DMS79 (cell line): ENCODE data around the gene SCN4A.
"Not testable (repeated sequence)": the region's sequence is repeated elsewhere in the genome, so short reads cannot be mapped to it uniquely, and the experiment has no call there.

Source experiments
- DNase-seq: peaks from one replicate; lab custom pipeline; 2025; lab: John Stamatoyannopoulos, UW

The SCN4A gene

DNA sequence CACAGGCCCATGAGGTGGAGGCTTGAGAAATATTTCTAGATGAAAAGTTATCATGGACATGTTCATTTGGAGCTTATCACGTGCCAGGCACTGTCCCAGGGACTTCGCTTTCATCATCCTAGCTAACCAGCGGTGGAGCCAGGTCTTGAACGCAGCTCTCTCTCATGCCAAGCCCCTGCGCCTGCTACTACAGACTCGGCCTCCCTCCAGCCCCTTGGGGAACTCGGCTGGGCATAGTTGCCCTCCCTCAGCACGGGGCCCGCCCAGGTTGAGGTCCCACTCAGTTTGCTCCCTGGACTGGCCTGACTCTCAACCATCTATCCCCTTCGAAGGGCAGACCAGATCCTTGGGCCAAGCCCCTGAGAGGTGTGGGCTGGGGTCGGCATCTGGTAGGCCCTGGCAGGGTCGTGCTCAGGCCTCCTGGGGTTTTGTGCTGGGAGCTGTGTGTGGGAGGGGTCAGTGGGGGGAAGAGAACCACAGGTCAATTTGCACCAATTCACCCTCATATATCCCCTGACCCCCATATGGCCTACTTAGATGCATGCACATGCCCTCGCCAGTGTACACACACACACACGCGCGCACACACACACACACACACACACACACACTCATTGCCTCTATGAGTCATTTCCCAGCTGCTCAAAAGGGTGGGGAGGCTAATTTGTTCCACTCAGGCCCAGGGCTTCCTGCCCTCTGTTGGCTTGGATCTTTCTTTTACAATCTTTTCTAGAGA, 12.1 kb upstream of the SCN4A start:
- DNase-seq, result no peak

- DNase-seq, result no peak
Observed at GRCh38 chr17:63984236-63984635, 11.5 kb upstream of the SCN4A start.

DNA sequence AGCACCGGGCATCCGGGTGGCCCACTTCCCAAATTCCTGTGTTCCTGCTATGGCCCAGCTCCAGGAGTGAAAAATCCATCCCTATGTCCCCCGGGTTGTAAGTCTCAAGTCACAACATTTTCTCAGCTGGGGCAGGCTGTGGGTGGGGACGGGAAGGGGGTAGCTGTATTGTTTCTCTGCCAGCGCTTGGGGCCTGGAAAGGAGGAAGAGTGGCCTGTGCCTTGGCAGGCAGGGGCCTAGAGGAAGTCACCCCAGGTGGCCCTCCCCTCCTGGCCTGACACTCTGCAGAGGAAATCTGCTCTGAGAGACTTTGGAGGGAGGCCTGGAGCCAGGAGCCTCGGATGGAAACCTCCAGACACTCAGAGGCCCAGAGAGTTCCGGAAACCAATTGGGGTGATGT, 10.6 kb upstream of the SCN4A start:
- DNase-seq, result no peak

- not testable (repeated sequence) for DNase-seq
Observed at GRCh38 chr17:63982641-63983040, 9.9 kb upstream of the SCN4A start.

DNA sequence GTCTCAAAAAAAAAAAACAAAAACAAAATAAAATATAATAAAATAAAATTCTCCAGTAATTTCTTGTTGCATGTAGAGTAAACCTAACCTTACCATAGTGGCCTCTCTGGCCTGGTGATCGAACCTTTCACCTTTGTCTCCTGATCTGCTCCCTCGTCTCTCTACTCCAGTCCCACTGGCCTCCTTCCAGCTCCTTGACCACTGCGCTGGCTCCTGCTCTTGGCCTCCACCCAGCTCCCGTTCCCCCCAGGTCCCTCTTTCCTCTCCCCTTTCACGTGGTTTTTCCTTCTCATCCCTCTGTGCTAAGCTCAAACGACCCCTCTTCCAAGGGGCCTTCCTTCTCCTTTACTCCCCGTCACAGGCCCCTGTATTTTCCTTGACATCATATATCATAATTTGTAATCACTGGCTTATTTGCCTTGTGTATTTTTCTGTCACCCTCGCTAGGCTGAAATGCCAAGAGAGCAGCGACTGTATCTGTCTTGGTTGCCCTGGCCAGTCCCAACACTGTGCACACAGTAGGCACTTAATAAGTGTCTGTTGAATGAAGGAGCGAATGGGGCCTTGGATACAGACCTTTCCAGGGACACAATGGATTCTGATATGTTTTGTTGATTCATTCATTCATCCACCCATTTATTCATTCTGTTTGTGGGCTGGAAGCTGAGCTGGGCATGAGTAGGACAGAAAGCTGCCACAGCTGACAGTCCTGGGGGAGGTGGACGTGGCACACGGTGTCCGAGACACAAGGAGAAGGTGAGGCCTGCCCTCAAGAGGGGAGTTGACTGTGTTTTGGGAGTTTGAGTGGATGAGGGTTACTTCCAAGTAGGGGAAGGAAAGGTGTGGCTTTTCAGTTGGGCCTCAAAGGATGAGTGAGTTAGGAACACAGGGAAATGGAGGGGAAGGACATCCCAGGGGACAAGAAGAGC, 5.8 kb upstream of the SCN4A start:
- DNase-seq, result no peak

GRCh38 chr17:63976702-63977101, 4.0 kb upstream of the SCN4A start:
- DNase-seq, result no peak

DNA sequence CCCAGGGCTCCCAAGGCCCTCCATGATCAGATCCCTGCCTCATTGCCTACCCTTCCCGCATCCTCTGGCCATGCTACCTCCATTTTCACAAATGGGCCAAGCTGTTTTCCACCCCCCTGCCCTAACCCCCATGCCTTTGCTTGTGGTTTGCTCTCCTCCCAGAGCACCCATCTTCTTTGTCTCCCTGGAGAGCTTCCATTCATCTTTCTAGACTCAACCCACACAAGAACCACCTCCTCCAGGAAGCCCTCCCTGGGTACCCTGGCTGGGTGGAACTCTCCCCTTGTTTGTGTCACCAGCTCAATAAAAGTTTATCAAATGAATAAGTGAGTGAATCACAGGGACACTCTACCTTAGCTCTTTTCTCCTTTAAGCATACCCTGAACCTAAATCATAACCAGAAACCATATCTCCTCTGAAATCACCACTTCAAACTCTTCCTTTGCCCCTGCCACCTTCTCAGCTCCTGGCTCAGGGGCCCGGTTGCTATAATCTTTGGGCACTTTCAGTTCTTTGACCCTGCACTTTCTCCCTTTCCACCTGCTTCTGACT, 2.9 kb upstream of the SCN4A start:
- no peak for DNase-seq

DNA sequence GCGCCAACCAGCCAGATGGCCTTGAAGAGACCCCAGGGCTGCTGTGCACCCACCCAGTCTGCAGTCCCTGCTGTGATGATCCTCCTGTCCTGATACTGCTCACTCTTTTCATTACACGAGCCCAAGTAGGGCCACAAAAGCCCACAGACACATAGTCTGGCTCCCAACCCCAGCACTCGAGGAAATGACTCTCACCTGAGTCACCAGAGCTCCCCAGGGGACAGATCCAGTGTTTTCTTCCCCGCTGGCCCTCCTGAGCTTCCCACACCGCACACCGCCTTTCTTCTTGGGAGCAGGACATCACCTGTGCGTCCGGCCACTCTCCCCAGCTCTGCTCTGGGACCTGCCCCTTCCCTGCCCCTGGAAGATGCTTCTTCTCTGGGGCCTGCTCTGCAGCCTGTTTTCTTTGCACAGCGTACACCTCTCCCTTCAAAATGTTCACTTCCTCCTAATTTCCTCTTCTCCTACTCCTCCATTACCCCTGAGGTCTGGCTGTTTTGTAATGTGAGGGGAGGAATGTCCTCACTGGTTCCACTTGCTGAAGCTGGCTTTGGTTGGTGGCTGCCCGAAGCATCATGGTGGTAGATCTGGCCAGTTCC, 2.0 kb upstream of the SCN4A start:
- no peak for DNase-seq

- DNase-seq, result no peak
Observed at GRCh38 chr17:63973930-63974593, 1.3 kb upstream of the SCN4A start.

DNA sequence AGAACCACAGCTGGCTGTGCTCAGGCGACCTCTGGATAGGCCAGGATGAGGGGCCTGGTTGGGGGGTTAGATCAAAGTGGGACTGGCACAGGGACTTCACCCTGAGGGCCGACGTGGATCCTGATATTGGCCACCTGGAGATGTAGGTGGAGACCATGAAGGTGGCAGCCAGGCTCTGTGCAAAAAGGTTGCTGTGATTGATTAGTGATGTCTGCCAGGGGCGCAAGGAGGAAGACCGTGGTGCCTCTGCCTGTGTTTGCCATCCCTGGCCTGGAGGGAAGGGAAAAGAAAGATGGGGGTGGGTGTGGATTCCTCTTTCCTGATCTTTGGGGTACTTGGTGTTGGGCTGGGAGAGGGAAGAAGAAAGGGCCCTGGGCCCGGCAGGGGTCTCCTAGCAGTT, 529 bp upstream of the SCN4A start:
- DNase-seq, result no peak

- no peak for DNase-seq
Observed at GRCh38 chr17:63969278-63969677, 3.4 kb downstream of the SCN4A start.

DNA sequence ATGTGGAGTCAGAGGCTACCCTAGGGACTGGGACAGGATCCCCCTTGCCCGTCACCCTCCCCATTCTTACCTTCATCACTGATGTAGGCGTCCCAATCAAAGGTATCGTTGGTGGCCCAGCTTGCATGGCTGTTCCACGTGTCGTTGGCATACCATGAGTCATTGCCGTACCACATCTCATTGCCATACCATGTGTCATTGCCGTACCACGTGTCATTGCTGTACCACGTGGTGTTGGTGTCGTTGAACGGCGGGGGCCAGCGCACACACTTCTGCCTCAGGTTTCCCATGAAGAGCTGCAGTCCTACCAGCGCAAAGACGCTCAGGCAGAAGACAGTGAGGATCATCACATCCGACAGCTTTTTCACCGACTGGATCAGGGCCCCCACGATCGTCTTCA, 4.8 kb downstream of the SCN4A start:
- no peak for DNase-seq

DNA sequence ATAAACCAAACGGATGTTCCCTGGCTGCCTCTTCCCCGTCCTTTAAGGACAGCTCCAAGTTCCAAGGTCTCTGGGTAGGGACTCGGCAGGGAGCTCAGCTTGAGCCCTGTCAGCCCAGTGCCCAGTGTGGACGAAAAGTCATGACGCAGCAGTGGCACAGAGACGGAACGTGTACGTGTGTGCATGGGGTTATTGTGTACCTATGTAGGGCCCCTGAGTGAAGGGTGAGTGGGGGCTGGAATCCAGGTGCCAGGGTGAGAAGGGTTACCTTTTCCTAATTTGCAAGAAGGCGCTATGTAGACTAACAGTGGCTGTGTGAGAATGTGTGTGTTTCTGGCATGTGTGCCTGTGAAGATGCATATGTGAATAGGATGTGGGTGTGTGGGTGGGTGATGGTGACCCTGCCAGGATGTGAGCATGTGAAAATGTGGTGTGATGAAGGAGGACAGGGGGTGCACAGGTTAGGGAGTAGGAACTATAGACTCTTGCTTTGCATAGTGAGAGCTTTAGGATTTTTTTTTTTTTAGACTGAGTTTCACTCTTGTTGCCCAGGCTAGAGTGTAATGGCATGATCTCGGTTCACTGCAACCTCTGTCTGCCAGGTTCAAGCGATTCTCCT, 6.0 kb downstream of the SCN4A start:
- no peak for DNase-seq

- no peak for DNase-seq
Observed at GRCh38 chr17:63963123-63963522, 9.6 kb downstream of the SCN4A start.

GRCh38 chr17:63962298-63962744, 10.4 kb downstream of the SCN4A start:
- no peak for DNase-seq

- no peak for DNase-seq
Observed at GRCh38 chr17:63961355-63962212, 11.1 kb downstream of the SCN4A start.

- no peak for DNase-seq
Observed at GRCh38 chr17:63960430-63960829, 12.3 kb downstream of the SCN4A start.

DNA sequence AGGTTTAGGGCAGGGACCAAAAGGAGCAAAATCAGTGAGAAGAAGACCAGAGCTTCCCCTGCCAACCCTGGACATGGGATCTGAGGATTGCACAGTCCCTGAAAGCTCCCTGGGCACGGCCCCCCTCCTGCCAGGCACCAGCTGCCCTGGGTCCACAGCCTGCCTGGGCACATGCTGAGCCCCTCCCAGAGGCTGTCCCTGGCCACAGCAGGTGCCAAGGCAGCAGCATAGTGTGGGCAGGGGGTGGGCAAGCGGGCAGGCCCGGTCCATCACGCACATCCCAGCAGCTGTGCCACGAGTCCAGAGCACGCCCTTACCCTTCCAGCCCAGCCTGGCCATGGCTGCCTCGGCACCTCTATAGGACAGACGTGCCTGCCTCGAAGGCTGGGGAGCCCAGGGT, 12.7 kb downstream of the SCN4A start:
- no peak for DNase-seq

DNA sequence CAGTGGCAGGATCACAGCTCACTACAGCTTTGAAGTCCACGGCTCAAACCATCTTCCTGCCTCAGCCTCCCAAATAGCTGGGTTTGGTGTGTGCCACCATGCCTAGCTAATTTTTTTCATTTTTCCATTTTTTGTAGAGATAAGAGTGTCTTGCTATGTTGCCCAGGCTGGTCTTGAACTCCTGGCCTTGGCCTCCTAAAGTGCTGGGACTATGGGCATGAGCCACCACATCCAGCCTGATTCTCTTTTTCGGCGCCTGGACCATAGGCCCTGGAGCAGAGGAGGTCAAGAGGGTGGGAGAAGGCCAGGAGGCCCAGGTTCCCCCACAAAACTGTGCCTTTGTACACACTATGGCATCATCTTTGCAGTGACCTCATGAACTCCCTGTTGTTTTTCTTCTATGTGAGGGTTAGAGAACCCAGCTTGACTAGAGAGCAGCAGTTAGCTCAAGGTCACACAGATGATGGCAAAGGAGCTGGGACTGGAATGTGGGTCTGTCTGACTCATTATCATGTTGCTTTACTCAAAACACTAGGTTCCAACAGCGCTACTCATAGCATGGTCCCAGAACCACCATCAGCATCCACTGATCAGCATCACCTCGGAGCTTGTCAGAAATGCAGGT, 16.3 kb downstream of the SCN4A start:
- DNase-seq, result no peak

DNA sequence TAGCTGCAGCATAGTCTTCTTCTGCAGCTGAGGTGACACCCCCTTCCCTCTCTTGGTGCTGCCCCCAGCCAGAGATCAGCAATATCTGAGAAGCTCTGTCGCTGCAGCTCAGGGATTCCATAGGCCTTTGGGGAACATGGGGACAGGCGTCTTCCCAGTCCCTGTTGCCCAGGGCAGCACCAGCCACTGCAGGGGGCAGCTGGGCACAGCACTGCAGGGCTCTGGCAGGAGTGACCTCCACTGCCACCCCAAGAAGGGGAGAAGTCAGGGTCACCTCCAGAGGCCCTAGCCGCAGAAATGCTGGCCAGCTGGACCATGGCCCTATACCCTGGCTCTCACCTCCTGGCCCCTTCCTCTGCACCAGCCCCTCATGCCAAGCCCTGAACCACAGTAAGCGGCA, 16.9 kb downstream of the SCN4A start:
- DNase-seq, result no peak
